HepG2 (cell line): ENCODE measurements around the gene CPB2. TPM values are rescaled to one million over a fixed set of nuclear protein-coding genes. Genes with fewer than 3 reads are reported as not detected.

Experiments used
- ATF6 ChIP-seq: sonication (generic); formaldehyde crosslinking; conservative IDR thresholded peaks from 2 replicates; pipeline ENCODE4 v1.4.0; 2020; ENCODE audit warnings: missing genetic modification reagents
- EHMT2 ChIP-seq: fragments of 200-600 bp; sonication (generic); IDR thresholded peaks from 2 replicates; pipeline ENCODE4 v1.7.0; 2017; ENCODE audit warnings: antibody characterized with exemption, low read depth, low read length, borderline replicate concordance
- HOXA3 ChIP-seq: sonication (generic); formaldehyde crosslinking; IDR thresholded peaks from 2 replicates; pipeline ENCODE4 v1.5.0; 2020; ENCODE audit warnings: missing genetic modification reagents
- KAT7 ChIP-seq: IDR thresholded peaks from 2 replicates; pipeline ENCODE4 v1.6.1; 2018; ENCODE audit warnings: borderline replicate concordance, missing compliant biosample characterization
- RXRB ChIP-seq: IDR thresholded peaks from 2 replicates; pipeline ENCODE4 v1.6.1; 2016; ENCODE audit warnings: borderline replicate concordance, missing genetic modification reagents, missing compliant biosample characterization
- SKI ChIP-seq: fragments of 450-650 bp; IDR thresholded peaks from one replicate; pipeline ENCODE4 v1.6.1; 2018; ENCODE audit warnings: mild to moderate bottlenecking; ENCODE audit not compliant: partially characterized antibody
- SP140L ChIP-seq: sonication (generic); formaldehyde crosslinking; IDR thresholded peaks from 2 replicates; pipeline ENCODE4 v1.4.0; 2020; ENCODE audit warnings: missing genetic modification reagents, borderline replicate concordance
- ZBTB43 ChIP-seq: sonication (generic); formaldehyde crosslinking; conservative IDR thresholded peaks from 2 replicates; pipeline ENCODE4 v1.4.0; 2020; ENCODE audit warnings: missing genetic modification reagents
- ZNF260 ChIP-seq: sonication (generic); formaldehyde crosslinking; IDR thresholded peaks from 2 replicates; pipeline ENCODE4 v1.4.0; 2020; ENCODE audit warnings: missing genetic modification reagents, low read depth, mild to moderate bottlenecking, borderline replicate concordance
- ZNF737 ChIP-seq: sonication (generic); formaldehyde crosslinking; IDR thresholded peaks from 2 replicates; pipeline ENCODE4 v1.5.0; 2020; ENCODE audit warnings: missing genetic modification reagents, mild to moderate bottlenecking, borderline replicate concordance
- polyA plus RNA-seq, 8 experiments: library from polyadenylated mRNA; depleted of rRNA in 3 of 8; stranded (reverse) in 7 of 8; unstranded in 1 of 8; fragments of >200 nt; fragmentation: Illumina TruSeq in 4 of 8; extraction: Trizol in 4 of 8; gene quantifications; 2 replicates each; pipeline versions ENCODE4 v1.2.1 to v1.2.3, GENCODE V29; 2011 to 2016; ENCODE audit warnings: low read depth in 4 of 8, missing spikeins in 1 of 8, mixed read lengths in 1 of 8; ENCODE audit not compliant: insufficient read depth in 1 of 8
- total RNA-seq, 5 experiments: library from RNA; depleted of rRNA; stranded (reverse); fragments of >200 nt; fragmentation: Illumina TruSeq; extraction: Trizol; gene quantifications; 2 replicates each; pipeline ENCODE4 v1.2.3, GENCODE V29; 2016; ENCODE audit warnings: low read depth in 1 of 5
- TF ChIP-seq, protein P1 (sequence below): sonication (generic); formaldehyde crosslinking; IDR thresholded peaks from 2 replicates; pipeline ENCODE4 v1.4.0; 2020; ENCODE audit warnings: missing genetic modification reagents, mild to moderate bottlenecking, borderline replicate concordance
- TF ChIP-seq, protein P2 (sequence below): sonication (generic); formaldehyde crosslinking; IDR thresholded peaks from 2 replicates; pipeline ENCODE4 v1.4.0; 2020; ENCODE audit warnings: missing genetic modification reagents
- TF ChIP-seq, protein P3 (sequence below): sonication (generic); formaldehyde crosslinking; IDR thresholded peaks from 2 replicates; pipeline ENCODE4 v1.5.1; 2020; ENCODE audit warnings: mild to moderate bottlenecking, missing genetic modification reagents, borderline replicate concordance
- TF ChIP-seq, protein P4 (sequence below): IDR thresholded peaks from 2 replicates; pipeline ENCODE4 v1.6.1; 2016; ENCODE audit warnings: low read depth, borderline replicate concordance

Gene CPB2
- total and polyA plus RNA-seq, 2 of the 13 experiments (the other 11 are each of a cell fraction or from before 2014, with no cell fraction given): 125 to 140 TPM

DNA sequence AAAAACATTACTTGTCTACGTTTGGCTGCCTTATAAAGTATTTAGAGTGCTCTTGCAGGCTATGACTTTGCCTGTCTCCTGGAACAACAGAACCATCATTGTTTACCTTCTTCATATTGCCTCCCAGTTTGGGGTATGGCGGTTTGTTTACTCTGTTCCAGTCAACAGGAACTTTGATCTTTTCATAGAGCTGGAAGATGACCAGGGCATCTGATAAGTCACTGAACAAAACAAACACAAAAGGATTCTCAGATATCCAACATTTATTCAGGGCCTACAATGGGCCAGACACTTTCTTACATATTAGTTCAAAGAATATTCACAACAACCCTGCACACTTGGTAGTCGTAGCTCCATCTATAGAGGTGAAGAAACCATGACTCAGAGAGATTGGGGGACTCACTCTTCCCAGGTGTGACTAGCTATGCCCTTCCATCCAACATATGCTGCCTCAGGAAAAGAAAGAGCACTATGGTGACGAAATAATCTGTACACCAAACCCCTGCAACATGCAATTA lies 38.4 kb upstream of the CPB2 start (continued):
- TF ChIP-seq, protein P1, sequence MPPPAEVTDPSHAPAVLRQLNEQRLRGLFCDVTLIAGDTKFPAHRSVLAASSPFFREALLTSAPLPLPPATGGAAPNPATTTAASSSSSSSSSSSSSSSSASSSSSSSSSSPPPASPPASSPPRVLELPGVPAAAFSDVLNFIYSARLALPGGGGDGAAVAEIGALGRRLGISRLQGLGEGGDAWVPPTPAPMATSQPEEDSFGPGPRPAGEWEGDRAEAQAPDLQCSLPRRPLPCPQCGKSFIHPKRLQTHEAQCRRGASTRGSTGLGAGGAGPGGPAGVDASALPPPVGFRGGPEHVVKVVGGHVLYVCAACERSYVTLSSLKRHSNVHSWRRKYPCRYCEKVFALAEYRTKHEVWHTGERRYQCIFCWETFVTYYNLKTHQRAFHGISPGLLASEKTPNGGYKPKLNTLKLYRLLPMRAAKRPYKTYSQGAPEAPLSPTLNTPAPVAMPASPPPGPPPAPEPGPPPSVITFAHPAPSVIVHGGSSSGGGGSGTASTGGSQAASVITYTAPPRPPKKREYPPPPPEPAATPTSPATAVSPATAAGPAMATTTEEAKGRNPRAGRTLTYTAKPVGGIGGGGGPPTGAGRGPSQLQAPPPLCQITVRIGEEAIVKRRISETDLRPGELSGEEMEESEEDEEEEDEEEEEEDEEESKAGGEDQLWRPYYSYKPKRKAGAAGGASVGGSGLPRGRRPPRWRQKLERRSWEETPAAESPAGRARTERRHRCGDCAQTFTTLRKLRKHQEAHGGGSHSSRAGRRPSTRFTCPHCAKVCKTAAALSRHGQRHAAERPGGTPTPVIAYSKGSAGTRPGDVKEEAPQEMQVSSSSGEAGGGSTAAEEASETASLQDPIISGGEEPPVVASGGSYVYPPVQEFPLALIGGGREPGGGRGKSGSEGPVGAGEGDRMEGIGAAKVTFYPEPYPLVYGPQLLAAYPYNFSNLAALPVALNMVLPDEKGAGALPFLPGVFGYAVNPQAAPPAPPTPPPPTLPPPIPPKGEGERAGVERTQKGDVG: no peak
- TF ChIP-seq ATF6 (no peak), ZBTB43 (CRISPR knock-in tag) (peak; percentile 96), EHMT2 (peak; percentile 90; the same call in 1 of the 2 replicates), HOXA3 (CRISPR knock-in tag) (peak; percentile 73), ZNF260 (no peak), KAT7 (CRISPR knock-in tag) (0 out of 2 replicates have a peak, but pooled peaks have one; percentile 41), SKI (peak; percentile 82), RXRB (CRISPR knock-in tag) (peak; percentile 89), ZNF737 (CRISPR knock-in tag) (no peak), SP140L (CRISPR knock-in tag) (no peak)
- TF ChIP-seq, protein P2, sequence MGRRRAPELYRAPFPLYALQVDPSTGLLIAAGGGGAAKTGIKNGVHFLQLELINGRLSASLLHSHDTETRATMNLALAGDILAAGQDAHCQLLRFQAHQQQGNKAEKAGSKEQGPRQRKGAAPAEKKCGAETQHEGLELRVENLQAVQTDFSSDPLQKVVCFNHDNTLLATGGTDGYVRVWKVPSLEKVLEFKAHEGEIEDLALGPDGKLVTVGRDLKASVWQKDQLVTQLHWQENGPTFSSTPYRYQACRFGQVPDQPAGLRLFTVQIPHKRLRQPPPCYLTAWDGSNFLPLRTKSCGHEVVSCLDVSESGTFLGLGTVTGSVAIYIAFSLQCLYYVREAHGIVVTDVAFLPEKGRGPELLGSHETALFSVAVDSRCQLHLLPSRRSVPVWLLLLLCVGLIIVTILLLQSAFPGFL: no peak
- TF ChIP-seq, protein P3, sequence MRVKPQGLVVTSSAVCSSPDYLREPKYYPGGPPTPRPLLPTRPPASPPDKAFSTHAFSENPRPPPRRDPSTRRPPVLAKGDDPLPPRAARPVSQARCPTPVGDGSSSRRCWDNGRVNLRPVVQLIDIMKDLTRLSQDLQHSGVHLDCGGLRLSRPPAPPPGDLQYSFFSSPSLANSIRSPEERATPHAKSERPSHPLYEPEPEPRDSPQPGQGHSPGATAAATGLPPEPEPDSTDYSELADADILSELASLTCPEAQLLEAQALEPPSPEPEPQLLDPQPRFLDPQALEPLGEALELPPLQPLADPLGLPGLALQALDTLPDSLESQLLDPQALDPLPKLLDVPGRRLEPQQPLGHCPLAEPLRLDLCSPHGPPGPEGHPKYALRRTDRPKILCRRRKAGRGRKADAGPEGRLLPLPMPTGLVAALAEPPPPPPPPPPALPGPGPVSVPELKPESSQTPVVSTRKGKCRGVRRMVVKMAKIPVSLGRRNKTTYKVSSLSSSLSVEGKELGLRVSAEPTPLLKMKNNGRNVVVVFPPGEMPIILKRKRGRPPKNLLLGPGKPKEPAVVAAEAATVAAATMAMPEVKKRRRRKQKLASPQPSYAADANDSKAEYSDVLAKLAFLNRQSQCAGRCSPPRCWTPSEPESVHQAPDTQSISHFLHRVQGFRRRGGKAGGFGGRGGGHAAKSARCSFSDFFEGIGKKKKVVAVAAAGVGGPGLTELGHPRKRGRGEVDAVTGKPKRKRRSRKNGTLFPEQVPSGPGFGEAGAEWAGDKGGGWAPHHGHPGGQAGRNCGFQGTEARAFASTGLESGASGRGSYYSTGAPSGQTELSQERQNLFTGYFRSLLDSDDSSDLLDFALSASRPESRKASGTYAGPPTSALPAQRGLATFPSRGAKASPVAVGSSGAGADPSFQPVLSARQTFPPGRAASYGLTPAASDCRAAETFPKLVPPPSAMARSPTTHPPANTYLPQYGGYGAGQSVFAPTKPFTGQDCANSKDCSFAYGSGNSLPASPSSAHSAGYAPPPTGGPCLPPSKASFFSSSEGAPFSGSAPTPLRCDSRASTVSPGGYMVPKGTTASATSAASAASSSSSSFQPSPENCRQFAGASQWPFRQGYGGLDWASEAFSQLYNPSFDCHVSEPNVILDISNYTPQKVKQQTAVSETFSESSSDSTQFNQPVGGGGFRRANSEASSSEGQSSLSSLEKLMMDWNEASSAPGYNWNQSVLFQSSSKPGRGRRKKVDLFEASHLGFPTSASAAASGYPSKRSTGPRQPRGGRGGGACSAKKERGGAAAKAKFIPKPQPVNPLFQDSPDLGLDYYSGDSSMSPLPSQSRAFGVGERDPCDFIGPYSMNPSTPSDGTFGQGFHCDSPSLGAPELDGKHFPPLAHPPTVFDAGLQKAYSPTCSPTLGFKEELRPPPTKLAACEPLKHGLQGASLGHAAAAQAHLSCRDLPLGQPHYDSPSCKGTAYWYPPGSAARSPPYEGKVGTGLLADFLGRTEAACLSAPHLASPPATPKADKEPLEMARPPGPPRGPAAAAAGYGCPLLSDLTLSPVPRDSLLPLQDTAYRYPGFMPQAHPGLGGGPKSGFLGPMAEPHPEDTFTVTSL (CRISPR knock-in tag): peak; percentile 97
- TF ChIP-seq, protein P4, sequence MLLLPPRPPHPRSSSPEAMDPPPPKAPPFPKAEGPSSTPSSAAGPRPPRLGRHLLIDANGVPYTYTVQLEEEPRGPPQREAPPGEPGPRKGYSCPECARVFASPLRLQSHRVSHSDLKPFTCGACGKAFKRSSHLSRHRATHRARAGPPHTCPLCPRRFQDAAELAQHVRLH (CRISPR knock-in tag): peak; percentile 58; the same call in 1 of the 2 replicates
